Measurements from ENCODE around the gene ANKRD13B.
A peak's percentile ranks its signal among the peaks of the same experiment; 100 is the strongest.

The ANKRD13B gene

DNA sequence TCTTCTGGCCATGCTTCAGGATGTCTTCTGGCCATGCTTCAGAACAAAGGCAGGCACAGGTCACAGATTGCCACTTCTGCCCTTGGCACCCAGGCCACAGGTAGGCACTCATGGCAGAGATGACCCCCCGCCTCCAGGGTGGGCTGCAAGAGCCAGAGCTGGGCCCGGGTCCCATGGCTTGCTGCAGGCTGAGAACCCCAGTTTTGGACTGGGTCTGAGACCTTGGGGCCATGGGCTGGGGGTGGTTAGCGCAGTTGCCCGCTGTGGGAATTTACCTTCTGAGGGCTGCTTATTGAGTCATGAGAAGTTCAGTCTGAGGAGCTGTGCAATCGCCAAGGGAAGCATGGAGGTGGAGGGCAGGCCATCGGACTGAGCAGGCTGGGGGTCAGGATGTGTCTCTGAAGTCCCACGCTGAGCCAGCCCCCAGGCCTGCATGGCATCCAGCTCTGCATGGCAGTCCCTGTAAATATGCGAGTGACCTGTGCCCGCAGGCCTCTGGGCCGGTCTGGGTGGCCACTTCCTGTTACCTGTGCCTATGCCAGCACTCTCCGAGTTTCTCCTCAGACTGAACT is 1.7 kb downstream of the ANKRD13B start:
- DNase-seq (ENCODE audit: low spot score): no peak

DNA sequence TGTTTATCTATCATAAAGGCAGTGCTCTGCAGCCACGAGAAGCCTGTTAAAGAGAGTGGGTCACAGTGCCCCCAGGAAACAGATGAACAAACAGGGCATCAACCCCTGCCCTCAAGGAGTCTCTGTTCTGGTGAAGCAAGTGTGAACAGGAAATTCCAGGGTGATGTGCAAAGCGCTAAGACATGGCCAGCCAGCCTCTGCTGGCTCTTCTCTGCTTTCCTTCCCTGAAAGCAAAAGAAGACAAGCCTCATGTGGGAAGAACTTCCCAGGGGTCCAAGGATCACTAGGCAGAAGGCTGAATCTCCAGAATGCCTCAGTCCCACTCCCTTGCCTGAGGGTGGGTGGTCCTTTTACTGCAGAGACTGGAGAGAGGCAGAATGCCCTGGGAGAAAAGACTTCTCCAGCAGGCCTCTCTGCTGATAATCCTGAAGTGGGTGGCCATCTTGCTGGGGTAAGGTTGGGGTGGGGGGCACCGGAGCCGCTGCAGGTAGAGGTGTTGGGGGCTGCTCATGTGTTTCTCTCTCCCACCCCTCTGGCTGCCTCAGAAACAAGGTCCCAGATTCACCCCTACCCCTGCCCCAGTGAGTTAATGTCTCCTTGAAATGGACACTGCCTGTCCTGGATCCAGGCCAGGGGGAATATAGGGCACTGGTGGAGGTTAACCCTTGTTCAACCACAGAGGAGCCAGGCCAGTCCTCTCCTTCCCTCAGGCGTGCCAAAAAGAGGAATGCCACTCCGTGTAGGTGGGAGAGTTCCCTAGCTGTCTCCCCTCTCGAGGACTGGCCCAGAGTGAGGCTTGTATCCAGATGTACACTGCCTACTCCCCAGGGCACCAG is 2.4 kb downstream of the ANKRD13B start:
- DNase-seq (ENCODE audit: low spot score): no peak

DNA sequence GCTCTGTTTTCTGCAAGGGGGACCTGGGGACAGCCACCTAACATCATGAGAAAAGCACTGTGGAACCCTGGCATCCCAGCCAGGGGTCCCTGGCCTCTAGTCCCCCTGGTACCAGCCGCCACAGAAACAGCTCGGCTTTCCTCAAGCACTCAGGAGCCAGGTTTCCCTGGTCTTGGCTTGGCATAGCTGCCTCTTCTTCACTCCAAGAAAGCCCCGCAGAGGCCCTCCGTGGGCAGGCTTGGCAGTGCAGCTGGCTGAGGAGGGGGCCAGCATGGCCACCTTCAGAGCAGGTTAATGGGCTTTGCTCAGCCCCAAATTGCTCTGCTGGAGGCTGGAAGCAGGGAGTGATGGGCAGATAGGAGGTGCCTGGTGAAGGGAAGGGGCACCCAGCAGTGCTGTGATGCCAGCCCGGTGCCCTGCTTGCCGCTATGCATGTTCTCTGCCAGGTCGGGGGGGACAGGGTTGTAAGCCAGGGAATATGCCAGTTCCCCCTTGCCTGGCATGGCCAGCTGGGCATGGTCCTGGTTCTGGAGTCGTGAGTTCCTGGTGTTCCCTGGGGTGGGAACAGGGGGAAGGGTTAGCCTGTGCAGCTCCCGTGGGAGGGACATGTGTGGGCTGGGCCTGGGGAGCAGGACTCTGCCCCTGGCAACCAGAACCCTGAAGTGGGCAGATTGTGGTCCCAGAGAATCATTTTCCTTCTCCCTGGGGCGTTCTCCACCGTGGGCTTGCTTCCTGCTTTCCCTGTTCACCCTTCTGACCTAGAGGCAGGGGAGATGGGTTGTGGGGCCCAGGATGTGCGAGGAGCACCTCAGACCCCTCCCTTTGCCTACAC is 3.2 kb downstream of the ANKRD13B start:
- no peak for DNase-seq (ENCODE audit: low spot score)

DNA sequence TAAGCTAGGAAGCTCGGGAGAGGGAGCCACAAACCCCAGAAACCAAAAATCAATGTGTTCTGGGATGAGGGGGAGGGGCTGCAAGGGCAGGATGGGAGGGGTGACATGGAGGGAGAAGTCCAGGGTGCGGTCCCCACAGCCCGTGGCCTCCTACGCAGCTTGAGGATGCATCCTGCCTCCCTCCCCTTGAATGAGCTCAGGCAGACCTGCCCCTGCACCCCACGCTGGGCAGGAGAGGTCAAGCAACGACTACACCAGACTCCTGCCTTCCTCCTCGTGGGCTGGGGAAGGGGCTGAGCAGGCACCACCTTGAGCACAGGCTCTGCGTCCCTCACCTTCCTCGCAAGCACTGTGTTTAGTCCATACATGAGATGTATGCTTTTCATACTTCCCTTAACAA is 3.9 kb downstream of the ANKRD13B start:
- no peak for DNase-seq (ENCODE audit: low spot score)

DNA sequence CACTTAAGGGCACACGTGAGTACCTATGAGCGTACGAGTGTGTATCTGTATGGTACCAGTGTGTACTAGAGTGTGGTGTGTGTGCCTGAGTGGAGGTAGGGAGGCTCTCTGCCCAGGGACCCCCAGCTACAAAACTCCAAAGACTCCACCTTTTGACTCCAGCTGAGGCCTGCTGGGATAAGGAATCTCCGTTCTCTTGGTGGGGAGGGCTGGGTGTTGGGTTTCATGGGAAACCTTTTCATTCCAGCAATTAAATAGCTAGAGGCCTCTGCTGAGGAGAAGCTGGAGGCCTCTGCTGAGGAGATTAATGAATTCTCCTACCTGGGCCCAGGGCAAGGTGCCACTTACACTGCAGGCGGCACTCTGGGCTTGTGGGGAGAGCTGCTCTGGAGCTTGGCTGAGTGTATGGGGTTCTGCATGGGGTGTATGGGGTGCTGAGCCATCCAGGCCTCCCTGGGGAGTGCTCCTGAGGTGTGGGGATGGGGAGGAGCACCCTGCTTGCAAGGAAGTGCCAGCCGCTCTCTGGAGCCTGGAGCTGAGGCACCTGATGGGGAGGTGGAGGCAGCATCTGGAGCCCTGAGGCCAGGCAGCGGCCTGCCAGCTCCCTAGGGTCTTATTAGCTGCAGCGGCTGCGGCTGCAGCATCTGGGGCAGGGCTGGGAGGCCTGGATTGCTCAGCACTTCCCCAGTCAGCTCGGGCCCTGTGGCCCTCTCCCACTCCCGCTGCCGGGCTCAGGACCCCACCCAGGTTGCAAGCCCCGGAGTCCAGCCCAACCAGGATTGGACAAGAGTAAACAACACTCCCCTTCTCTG is 4.6 kb downstream of the ANKRD13B start:
- DNase-seq (ENCODE audit: low spot score): no peak

DNA sequence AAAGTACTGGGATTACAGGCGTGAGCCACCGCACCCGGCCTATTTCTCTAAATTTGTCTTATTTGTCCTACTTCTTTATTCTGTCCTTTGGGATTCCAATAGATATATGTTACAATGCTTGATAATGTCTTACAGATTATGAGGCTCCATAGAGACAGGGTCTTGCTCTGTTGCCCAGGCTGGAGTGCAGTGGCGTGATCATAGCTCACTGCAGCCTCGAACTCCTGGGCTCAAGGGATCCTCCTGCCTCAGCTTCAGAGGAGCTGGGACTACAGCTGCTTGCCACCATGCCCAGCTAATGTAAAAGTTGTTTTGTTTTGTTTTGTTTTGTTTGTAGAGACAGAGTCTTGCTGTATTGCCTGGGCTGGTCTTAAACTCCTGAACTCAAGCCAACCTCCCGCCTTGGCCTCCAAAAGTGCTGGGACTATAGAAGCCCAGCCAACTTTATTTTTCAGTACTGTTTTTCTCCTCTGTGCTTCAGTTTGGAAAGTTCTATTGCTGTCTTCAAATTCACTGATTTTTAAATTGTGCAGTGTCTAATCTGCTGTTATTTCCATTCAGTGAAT is 10.3 kb downstream of the ANKRD13B start:
- DNase-seq (ENCODE audit: low spot score): no peak

DNA sequence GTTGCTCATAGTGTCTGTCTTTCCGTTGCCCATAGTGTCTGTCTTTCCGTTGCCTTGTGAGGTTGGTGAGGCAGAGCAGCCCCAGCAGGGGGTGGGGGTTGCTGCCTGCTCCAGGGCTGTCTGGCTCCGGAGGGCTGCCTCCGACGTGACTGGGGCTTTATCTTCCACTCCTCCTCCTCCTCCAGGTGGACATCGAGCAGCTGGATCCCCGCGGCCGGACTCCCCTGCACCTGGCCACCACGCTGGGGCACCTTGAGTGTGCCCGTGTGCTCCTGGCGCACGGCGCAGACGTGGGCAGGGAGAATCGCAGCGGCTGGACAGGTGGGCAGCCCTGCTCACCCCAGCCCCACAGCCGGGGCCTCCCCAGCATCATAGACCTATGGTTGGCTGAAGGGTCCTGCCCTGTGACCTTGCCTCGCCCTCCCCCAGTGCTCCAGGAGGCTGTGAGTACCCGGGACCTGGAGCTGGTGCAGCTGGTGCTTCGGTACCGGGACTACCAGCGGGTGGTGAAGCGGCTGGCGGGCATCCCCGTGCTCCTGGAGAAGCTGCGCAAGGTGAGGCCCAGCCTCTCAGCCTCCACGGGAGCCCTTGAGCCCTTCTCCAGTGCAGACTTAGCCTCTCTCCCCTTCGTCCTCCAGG is 14.7 kb downstream of the ANKRD13B start:
- DNase-seq (ENCODE audit: low spot score): no peak

DNA sequence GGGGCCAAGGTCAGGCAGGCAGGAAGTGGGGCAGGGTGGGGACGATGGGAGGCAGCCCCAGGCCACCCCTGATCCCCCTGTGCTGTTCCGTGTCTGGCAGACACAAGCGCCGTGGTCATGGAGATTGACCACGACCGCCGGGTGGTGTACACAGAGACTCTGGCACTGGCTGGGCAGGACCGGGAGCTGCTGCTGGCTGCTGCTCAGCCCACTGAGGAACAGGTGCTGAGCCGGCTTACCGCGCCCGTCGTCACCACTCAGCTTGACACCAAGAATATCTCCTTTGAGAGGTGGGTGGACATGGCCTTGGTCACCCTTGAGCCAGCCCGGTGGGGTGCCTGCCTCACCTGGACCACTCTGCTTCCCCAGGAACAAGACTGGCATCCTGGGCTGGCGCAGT is 16.1 kb downstream of the ANKRD13B start:
- no peak for DNase-seq (ENCODE audit: low spot score)

DNA sequence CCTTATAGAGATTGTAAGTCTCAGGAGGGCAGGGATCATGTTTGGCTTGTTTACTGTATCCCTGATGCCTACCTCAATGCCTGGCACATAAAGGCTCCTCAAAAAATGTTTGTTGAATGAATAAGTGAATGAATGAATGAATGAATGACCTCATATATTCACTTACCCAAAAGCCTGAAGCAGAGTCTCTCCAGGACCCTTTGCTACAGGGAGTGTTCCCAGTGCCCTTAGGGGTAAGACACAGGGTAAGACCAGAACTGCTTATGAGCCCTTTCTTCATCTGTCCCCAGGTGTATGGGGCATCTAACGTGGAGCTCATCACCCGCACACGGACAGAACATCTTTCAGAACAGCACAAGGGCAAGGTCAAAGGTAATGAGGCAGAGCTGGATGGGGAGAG is 17.5 kb downstream of the ANKRD13B start:
- no peak for DNase-seq (ENCODE audit: low spot score)

DNA sequence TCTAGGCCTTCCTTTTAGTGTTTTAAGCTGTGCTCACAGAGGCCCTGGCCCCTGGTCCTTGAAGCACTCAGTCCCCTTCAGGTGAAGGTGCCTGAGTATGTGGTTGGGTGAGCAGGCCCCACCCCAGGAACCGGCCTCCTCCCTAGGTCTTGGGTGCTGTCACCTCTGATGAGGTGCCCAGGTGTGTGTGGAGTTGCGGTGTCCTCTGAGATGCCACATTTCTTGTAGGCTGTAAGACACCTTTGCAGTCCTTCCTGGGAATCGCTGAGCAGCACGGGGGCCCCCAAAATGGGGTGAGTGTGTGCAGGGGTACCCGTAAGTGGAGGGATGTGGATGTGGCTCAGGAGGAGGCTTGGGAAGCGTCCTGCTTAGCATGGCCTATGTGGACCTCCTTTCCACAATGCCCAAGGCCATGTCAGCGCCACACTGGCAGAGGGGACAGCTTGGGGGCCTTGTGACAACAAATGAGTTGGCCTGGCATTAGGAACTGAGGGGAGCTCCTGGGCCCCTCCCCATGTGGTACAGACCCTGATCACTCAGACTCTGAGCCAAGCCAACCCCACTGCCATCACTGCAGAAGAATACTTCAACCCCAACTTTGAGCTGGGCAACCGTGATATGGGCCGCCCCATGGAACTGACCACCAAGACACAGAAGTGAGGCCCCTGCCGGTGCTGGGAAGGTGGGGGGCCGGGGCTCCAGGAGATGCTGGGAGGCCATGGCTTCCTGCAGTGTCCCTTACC is 18.6 kb downstream of the ANKRD13B start:
- no peak for DNase-seq (ENCODE audit: low spot score)

DNA sequence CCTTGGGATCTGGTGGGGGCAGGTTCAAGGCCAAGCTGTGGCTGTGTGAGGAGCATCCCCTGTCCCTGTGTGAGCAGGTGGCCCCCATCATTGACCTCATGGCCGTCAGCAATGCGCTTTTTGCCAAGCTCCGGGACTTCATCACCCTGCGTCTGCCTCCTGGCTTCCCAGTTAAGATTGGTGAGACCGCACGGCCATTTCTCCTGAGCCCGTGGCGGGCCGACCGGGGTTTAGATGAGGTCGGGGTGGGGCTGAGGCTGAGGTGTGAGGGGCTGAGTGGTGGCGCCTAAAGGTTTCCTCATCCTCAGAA is 19.1 kb downstream of the ANKRD13B start:
- DNase-seq (ENCODE audit: low spot score): no peak

DNA sequence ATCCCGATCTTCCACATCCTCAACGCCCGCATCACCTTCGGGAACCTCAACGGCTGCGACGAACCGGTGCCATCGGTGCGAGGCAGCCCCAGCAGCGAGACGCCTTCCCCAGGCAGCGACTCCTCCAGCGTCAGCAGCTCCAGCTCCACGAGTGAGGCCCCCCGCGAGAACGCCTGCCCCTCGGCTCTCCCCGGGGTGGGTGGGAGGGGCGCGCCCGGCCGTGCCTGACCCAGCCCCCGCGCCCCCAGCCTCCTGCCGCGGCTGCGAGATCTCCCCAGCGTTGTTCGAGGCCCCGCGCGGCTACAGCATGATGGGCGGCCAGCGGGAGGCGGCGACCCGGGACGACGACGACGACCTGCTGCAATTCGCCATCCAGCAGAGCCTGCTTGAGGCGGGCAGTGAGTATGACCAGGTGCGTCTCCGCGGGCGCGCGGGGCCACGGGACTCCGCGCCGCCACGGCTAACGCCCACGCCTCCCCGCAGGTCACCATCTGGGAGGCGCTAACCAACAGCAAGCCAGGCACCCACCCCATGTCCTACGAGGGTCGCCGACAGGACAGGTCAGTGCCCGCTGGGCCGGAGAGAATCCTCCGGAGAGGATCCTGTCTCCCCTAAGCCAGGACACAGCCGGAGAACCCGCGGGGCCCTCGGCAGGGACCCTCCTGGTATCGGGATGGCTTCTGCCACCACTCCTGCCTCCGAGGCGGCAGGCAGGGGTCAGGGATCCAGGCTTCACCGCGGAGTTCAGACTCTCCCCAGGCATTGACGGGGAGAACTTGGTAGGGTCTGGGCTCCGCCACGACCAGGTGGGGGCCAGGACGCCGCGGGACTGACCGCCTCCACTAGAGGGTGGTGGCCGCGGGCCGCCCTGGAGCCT is 19.7 kb downstream of the ANKRD13B start:
- DNase-seq (ENCODE audit: low spot score): no peak

DNA sequence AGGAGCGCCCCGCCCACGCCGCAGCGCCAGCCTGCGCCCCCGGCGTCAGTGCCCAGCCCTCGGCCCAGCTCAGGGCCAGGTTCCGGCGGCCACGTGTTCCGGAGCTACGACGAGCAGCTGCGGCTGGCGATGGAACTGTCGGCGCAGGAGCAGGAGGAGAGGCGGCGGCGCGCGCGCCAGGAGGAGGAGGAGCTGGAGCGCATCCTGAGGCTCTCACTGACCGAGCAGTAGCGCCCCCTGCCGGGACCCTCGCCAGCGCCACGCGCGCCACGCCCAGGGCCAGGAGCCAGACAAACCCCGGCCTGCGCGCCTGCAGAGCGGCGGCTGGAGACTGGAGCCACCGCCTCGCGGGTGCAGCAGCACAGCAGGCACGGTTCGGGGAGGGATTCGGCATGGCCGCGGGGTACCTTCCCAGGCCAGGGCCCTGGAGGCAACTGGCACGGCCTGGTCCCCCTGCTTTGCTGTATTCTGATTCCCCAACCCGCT is 20.5 kb downstream of the ANKRD13B start:
- peak; percentile 95 for DNase-seq (ENCODE audit: low spot score)

DNA sequence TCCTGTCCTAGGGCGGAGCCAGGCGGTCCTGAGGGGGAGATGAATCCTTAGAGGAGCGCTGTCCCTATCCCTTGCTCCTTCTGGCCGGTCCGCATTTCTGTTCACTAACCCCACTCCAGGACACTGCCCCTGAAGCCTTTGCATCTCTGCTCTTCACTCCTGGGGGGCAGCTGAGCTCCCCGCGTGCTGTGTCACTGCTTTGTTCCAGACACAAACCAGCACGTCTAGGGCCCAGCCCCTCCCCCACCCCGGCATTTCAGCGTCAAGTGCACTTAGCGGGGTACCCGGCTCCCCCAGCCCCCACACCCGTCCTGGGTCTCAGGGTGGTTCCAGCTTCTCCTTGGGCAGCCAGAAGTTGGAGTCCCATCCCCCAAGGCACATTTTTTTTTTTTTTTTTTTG is 20.9 kb downstream of the ANKRD13B start:
- no peak for DNase-seq (ENCODE audit: low spot score)

DNA sequence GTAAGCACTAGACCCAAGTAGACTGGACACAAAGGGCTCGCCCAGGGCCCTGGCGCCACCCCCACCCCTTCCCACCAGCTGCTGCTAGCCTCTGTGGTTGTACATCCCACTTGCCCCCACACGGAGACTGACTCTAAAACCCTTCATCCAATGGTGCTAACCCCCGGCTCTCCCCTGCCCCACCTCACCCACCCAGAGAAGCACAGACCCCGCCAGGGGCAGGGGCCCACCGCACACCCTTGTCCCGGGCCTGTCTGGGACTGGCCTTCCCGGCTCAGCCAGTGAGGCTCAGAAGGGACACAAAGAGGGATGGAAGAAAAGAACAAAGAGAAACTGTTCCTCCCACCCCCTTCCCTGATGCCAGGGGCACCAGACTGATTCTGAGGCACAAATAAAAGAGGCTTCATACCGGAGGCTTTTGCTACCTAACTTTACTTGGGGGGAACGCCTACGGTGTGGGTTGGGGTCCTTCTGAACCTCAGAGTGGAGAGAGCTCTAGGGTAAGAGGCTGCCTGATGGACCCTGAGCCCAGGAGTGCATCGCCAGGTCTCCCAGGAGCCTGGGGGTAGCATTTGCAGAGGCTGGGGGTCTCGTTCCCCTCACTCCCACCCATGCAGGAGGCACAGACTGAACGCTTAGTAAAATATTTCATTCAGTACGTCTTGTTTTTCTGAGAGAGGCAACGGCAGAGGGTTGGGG is 21.6 kb downstream of the ANKRD13B start:
- DNase-seq (ENCODE audit: low spot score): no peak

DNA sequence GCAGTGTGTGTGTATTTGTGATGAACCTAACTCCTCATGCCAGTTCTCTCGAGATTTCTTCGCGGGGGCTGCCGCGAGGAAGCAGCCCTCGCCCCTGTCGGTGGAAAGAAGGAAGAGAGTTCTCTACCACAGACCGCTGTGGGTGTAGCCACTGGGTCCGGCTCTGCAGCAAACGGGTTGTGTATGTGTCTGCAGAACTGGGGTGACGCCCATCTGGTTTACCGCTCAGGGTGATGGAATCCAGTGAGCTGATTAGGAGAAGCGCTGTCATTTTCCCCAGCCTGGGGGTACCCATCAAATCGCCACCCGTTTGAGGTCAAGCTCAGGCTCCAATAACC is 22.1 kb downstream of the ANKRD13B start:
- peak; percentile 81 for DNase-seq (ENCODE audit: low spot score)

DNA sequence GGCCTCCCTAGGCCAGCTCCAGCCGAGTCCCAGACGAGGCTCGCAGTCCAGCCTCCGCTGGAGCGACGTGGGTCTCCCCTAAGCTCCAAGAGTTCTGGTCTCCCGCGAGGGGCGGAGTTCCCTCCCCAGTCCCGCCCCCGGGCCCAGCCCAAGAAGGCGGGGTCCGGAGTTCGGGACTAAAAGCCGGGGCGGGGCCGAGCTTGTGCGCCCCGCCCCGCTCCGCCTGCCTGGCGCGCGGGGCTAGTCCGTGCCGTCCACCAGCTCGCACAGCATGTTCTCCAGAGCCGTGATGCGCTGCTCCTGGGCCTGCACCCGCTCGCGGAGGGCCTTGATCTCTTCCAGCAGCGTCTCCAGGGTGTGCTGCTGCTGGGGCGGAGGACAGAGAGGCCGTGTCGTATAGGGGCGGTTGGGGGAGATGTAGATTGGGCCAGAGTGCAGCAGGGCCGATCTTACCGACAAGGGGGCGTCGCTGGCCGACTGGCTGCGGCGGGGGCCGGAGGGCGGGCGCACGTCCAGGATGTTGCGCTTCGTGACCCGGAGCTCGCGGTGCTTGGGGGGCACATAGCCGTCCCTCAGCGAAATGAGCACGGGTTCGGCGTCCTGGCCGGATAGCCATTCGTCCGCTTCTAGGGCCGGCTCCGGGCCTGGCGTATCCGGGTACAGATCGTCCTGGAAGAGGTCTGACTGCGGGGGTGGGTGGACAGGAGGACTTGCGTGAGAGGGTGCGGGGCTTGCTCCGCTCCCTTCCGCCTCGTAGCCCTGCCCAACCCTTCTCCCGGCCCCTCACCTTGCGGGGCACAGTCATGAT is 22.8 kb downstream of the ANKRD13B start:
- peak; percentile 83 for DNase-seq (ENCODE audit: low spot score)
